HTR-8/SVneo (cell line): ENCODE data around the gene LGR6.
"Not testable (repeated sequence)": the region's sequence is repeated elsewhere in the genome, so short reads cannot be mapped to it uniquely, and the experiment has no call there.

Source experiments
- DNase-seq: peaks from one replicate; pipeline ENCODE4 v3.0.0; 2011; ENCODE audit warnings: low spot score, mixed read lengths; ENCODE audit not compliant: insufficient read length
- FAIRE-seq: peaks from 2 replicates; lab custom pipeline; 2011; peaks lifted over from hg19 to GRCh38; lab: Jason Lieb, UNC

Gene LGR6

DNA sequence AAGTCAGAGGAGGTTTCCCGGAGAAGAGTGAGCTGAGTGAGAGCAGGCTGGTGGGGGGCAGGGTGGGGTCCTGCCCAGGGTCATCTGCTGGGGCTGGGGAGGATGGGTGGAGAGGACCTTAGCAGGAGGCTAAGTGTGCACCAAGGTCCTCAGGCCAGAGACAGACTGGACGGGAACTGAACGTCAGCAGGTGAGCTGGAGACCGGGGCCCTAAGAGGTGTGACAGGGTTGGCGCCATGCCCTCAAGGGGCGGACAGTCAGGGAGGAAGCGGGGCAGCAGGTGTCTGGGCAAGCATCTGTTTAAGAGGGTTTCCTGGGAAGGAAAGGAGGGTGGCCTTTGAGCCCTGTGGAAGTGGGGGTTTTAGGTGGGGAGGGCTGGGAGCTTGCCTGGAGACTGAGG lies 19.6 kb upstream of the LGR6 start:
- DNase-seq, result no peak
- no peak for FAIRE-seq

DNA sequence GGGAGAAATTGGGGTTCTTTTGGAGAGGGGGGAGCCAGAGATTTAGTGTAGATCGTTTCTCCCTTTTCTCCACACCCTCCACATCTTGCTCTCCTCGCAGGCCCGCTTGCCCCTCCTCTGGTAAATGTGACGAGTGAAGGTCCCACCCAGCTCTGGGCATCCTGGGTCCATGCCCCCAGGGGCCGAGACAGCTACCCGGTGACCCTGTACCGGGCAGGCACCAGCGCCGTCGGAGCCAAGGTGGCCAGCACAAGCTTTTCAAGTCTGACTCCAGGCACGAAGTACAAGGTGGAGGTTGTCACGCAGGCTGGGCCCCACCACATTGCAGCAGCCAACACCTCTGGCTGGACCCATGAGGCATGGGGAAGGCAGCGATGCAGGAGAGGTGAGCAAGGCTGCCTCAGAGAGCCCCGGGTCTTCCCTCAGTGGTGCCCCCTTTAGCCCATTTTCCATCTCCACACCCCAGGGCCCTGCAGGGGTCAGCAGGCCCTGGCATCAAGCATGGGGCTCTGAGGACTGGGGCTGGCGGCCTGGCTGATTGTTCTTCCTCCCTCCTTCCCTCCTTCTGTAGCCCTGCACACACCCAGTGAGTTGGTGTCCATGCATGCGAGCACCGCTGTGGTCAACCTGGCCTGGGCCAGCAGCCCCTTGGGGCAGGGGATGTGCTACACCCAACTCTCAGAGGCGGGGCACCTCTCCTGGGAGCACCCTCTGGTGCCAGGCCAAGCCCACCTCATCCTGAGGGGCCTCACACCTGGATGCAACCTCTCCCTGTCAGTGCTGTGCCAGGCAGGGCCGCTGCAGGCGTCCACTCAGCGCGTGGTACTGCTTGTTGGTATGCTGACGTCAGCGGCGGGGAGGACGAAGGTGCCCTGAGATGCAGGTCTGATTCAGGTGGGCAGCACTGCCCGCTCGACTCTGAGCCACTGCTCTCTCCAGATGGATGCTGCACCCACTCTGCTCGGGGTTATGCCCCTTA lies 16.4 kb upstream of the LGR6 start:
- no peak for DNase-seq
- FAIRE-seq, result no peak

DNA sequence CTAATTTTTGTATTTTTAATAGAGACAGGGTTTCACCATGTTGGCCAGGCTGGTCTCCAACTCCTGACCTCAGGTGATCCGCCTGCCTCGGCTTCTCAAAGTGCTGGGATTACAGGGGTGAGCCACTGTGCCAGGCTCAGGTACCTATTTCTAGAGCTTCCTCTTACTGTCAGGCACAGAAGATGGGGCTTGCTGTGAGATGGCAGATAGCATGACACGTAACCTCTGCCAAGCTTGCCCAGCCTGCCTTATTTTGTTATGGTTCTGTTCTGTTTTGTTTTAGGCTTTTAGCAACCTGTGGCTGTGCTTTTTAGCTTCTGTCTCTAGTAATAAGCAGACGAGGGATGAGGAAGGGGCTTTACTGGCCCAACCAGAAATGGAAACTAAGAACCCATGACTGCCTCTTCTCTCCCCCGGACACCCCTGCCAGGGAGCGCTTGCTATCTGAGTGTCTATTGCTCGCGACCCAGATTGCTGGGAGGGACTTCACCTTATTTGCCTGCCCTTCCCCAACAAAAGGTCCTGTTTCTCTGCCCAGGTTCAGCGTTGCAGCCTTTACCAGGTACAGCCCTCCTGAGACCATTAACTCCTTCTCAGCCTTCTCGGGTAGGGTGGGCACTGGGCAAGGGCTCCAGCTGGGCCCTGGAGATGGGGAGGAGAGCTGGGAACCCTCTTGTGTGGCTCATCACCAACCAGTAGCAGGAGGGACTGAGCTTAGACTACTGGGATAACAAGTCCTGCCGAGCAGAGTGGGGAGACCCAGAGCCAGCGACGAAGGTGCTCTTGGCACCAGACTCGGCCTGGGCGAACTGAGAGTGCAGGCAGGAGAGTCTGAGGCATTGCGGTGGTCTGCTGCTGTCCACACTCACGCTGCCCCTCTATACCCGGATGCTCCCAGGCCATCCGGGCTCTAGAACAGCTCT lies 13.5 kb upstream of the LGR6 start:
- FAIRE-seq, result no peak

DNA sequence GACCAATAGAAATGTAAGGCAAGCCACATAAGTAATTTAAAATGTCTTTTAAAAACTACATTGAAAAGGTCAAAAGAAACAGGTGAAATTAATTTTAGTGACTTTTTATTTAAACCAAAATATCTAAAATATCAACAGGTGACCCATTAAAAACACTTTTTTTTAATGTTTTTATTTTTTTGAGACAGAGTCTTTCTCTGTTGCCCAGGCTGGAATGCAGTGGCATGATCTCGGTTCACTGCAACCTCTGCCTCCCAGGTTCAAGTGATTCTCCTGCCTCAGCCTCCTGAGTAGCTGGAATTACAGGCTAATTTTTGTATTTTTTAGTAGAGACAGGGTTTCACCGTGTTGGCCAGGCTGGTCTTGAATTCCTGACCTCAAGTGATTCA lies 12.9 kb upstream of the LGR6 start:
- DNase-seq, FAIRE-seq: not testable (repeated sequence)

More for the DNA sequence above, 13.5 kb upstream of the LGR6 start:
- no peak for DNase-seq

DNA sequence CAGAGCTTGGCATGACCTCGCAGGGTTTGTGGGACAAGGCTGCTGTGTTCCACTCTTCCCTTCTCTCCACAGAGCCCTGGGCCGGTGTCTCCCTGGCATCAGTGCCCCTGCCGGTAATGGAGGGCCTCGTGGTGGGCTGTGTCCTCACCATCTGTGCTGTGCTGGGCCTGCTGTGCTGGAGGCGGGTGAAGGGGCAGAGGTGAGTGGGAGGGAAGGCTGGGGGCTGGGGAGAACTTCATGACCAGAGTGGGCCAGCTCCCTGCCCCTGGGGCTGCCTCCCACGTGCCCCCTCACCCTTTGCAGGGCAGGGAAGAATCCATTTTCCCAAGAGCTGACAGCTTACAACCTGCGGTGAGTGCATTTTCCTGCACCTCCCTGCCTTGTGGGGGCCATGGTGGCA lies 12.0 kb upstream of the LGR6 start:
- no peak for DNase-seq
- no peak for FAIRE-seq

DNA sequence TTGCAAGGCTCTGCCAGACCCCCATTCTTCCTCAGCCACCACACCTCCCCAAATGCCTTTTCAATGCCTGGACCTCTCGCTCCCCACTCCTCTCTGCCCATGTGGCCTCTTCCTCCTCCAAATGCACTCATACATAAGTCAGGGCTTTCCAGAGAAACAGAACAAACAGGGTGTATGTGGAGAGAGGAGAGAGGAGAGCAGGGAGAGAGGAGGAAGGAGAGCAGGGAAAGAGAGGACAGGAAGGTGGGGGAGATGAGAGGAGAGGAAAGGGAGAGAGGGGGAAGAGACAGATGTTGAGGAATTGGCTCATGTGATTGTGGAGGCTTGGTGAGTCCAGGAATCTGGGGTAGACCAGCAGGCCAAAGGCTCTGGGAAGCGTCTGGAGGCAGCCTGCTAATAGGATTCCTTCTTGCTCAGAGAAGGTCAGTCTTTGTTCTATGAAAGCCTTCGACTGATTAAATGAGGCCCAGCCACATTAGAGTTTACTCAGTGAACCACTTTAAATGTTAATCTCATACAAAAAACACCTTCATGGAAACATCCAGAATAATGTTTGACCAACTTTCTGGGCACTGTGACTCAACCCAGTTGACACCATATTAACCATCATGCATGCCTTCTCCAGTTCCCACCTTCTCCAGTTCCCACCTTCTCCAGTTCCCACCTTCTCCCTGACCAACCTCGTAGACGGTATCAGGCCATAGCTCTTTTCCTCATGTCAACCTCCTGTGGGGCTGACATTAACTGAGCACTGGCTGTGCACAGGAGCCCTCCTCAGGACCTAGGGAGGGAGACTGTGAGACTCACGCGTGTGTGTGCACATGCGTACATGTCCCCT lies 11.3 kb upstream of the LGR6 start:
- no peak for FAIRE-seq

DNA sequence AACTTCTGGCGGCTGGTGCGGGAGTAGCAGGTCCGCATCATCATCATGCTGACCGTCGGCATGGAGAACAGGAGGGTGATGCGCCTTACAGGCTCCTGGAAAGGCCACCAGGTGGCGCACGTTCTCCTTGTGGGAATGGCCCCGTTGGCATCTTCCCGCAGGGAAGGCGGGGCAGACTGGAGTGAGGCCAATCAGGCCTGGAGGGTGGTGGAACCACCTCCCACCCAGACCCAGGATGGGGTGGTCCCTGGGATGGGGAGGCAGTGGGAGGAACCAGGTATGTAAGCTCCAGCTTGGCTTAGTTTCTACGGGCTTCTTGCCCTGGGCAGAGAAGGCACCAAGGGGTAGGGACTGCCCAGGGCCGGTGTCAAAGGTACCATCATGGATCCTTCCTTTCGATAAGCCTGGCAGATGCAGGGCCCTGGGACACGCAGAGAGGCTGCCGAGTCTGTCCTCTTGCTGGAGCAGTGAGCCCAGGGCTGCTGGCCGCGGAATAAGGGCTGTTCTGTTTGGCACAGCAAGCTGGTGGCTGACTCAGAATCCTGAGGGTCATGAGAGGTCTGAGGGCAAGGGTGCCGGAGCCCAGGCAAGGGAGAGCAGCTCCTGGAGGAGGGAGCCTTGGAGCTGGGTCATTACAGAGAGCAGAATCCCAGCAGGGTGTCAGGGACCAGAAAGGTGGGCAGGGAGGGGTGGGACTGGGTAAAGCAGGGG lies 8.7 kb upstream of the LGR6 start:
- DNase-seq (peak; percentile 90), FAIRE-seq (peak; percentile 90)

More for the DNA sequence above, 11.3 kb upstream of the LGR6 start:
- no peak for DNase-seq

DNA sequence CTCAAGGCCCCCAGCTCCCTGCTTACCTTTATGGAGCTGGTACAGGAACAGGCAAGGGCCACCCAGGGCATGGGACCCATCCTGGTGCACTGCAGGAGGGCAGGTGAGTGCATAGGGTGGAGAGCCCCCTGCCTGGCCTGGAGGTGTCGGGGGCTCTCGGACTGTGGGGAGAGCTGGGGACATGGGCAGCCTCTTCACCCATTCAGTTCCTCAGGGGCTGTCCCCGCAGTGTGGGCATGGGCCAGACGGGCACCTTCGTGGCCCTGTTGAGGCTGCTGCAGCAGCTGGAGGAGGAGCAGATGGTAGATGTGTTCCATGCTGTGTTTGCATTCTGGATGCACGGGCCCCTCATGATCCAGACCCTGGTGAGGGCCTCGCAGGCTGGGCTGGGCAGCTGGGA lies 7.3 kb upstream of the LGR6 start:
- DNase-seq, result no peak
- no peak for FAIRE-seq

DNA sequence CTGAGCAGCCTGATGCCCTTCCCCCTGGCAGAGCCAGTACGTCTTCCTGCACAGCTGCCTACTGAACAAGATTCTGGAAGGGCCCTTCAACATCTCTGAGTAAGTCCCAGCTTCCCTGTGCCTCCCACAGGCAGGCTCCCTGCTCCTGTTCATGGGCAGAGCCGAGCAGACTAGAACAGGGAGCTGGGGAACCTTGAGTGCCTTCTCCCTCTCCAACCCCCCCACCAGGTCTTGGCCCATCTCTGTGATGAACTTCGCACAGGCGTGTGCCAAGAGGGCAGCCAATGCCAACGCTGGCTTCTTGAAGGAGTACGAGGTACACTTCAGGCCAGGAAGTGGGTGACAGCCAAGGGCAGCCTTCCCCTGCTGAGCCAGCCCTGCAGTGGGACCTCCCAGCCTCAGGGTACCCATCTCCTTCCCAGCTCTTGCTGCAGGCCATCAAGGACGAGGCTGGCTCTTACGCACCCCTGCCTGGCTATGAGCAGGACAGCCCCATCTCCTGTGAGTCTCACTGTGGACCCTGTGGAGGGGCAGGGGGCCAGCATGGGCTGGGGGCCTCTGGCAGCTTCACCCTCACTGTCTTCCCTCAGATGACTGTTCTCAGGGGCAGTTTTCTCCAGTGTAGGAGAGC lies 6.4 kb upstream of the LGR6 start:
- DNase-seq, result no peak
- no peak for FAIRE-seq

DNA sequence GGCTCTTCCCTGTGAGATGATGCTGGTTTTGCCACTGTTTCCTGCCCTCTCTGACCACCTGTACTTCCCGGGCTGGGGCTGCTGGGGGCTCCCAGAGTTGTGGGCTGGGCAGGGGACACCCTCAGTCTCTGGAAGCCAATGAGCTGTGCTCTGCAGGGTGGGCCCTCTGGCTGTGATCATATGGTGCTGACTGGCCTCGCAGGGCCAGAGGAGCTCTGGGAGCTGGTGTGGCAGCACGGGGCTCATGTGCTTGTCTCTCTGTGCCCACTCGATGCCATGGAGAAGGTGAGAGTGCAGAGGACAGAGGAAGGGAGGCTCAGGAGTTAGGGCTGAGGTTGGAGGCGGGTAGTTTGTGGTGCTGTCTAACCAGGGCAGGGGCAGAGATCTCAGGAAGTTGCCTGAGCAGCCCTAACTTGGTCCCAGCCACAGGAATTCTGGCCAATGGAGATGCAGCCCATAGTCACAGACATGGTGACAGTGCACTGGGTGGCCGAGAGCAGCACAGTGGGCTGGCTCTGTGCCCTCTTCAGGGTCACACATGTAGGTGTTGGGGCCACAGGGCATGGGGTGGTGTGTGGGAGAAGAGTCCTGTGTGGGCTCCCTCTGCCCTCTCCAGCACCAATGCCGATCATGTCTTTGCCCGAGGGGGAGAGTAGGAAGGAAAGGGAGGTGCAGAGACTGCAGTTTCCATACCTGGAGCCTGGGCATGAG lies 5.7 kb upstream of the LGR6 start:
- no peak for FAIRE-seq

DNA sequence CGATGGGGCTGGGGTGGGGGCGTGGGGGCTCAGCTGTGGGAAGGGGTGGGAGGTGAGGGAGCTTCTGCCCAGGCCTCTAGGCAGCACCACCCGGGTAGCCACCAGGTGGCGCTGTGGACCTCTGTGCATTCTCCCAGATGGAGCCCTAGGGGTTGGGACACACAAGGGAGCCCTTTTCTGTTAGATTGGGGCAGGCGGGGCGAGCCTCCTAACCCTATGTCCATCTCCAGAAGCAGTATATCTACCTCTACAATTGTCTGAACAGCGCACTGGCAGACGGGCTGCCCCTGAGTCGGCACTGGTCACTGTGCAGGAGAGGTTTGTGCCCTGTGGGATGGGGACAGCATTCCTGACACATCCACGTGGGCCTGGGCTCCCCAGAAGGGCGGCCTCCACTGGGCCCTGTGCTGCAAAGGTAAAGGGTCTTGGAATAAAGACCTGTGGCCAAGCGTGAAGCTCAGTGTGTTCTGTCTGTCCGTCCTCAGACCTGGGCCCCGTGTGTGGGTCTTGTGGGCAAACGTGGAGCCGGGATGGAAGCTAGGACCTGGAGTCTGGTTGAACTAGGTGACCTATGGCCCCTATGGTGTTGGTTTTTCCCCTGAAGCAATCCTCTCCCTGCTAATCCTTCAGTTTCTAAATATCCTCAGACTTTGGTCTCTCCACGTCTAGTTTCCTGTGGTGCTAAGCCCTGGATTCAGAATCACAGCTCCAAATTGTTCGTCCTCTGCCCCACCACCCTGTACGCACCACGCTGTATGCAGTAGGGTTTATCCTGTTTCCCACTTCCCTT lies 4.4 kb upstream of the LGR6 start:
- FAIRE-seq (peak; percentile 58), DNase-seq (peak; percentile 53)

More for the DNA sequence above, 5.7 kb upstream of the LGR6 start:
- no peak for DNase-seq

DNA sequence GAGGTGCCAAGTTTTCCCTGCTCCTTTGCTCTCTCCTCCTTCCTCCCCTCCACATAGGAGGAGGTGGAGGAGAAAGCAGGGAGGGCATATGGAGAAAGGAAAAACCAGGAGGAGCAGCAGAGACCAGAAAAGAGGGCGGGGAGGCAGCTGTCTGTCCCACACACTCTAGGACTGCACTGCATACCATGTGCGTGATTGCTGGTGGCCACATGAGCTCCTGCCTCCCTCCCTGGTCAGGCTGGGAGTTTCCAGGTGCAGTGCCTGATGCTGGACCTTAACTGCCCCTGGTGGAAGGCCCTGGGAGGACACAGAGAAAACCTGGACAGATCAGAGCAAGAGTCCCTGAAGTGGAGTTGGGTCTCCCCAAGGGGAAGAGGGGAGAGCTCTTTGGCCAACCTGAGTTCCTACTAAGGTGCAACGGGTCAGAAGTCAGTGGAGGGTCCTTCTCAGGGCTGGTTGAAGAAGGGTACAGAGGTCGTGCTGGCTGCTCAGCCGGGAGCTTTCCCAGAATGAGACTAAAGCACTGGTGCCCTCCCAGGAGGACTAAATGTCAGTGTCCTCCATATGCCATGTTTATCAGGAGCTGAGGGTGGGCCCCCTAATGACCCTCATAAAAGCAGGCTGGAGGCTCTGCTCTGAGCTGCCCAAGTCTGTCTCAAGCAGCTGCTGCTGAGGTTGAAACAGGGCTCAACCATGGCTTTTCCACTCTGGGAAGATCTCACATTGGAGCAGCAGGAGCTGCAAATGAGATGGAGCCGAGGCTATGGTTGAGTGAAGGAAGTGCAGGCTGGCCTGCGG lies 3.5 kb upstream of the LGR6 start:
- DNase-seq, result no peak
- FAIRE-seq, result no peak

DNA sequence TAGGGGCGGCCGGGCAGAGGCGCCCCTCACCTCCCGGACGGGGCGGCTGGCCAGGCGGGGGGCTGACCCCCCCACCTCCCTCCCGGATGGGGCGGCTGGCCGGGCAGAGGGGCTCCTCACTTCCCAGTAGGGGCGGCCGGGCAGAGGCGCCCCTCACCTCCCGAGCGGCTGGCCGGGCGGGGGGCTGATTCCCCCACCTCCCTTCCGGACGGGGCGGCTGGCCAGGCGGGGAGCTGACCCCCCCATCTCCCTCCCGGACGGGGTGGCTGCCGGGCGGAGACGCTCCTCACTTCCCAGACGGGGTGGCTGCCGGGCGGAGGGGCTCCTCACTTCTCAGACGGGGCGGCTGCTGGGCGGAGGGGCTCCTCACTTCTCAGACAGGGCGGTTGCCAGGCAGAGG lies 2.2 kb upstream of the LGR6 start:
- not testable (repeated sequence) for DNase-seq, FAIRE-seq

DNA sequence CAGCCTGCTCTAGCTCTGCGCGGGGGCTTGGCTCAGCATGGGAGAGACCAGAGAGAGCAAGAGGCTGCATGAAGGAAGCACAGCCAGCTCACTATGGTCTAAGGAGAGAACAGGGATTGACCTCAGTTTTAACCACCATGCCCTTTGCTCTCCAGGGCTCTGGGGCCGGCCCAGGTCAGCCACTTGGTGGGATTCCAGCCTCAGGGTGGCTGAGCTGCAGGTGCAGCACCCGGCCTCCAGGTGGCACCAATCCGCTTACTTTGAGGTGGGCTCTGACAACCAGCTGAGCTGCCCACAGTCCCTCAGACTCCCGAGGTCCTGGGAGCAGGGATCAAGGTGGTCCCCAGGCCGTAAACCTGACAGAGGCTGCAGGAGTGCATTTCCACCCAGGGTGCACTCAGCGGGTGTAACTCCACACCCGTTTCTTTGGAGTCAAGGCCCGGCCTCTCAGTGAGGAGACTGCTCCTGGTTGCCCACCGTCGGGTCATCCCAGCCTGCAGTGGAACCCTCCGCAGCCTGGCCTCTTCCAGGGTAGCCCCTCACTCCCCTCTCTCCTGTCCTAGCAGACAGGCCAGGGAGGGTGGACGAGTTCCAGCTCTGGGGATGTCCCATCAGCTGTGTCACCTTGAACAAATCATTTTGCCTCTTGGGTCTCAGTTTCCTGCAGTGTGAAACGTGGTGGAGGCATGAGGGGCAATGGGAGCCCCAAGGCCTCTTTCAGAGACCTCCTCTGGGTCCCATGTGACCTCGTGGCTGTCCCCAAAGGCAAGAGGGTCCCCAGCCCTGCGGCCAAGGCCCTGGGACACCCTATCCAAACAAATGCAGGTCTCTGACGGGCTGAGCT lies 607 bp upstream of the LGR6 start:
- DNase-seq (peak; percentile 76), FAIRE-seq (no peak)

DNA sequence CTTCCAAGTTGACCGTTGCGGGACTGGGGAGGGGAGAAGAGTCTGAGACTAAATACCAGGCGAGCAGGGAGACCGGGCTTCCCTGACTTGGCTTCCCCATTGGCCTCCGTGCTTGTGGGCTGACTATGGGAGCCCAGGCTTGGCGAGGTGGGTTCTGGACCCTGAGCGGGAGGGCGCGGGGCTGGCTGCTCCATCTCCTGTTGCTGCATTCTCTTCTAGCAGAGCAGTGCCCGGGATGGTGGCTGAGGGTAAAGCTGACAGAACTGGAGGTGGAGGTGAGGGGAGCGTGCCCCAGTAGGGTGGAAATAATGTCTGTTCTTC lies 689 bp downstream of the LGR6 start:
- DNase-seq (no peak), FAIRE-seq (no peak)
